Peyer's patch (tissue), 4 donors: Measurements from ENCODE around the gene THOC6.

Source experiments
- POLR2A ChIP-seq, 2 donors: fragments of 450-650 bp; IDR thresholded peaks; one replicate each; pipeline ENCODE4 v1.5.1; 2017; ENCODE audit warnings: antibody characterized with exemption in 2 of 2, mild to moderate bottlenecking in 2 of 2, moderate library complexity in 2 of 2
- TF ChIP-seq, protein P1 (sequence below), 6 experiments: fragments of 450-650 bp in 4 of 6; fragments of 200-600 bp in 2 of 6; sonication (generic) in 1 of 6; IDR thresholded peaks; one replicate each; pipeline ENCODE4 v1.5.1; 2017 to 2019; ENCODE audit warnings: antibody characterized with exemption in 6 of 6, mild to moderate bottlenecking in 3 of 6, moderate library complexity in 1 of 6

DNA sequence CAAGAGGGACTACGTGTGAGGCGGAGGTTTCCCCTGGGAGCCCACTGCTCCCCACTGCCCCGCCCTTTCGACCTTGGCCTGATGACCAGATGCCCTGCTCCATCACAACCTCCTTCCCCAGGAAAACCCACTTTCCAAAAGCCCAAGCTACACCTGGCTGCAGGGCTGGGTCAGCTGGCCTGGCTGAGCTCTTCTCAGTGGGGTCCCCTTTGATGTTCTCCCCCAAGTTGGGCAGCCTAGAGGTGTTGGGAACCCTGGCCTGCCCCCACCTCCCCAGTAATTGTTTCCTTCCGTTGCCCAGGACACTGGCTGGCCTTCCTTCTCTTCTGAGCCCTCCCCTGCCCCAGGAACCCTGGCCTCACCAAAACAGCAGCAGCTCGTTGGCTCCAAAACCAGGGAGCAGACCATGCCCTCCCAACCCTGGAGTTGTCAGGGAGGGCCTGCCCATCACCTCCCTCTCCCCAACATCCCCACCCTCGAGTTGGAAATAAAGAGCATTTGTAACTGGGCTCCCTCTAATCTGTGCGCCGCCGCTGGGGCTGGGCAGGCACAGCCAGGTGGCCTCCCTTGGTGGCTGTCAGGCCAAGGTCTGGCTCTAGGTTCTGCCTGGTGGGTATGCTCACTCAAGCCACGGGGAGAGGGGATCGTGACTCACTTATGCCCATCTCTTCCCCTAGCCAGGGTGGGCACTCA lies 9.7 kb upstream of the THOC6 start:
- TF ChIP-seq, protein P1, sequence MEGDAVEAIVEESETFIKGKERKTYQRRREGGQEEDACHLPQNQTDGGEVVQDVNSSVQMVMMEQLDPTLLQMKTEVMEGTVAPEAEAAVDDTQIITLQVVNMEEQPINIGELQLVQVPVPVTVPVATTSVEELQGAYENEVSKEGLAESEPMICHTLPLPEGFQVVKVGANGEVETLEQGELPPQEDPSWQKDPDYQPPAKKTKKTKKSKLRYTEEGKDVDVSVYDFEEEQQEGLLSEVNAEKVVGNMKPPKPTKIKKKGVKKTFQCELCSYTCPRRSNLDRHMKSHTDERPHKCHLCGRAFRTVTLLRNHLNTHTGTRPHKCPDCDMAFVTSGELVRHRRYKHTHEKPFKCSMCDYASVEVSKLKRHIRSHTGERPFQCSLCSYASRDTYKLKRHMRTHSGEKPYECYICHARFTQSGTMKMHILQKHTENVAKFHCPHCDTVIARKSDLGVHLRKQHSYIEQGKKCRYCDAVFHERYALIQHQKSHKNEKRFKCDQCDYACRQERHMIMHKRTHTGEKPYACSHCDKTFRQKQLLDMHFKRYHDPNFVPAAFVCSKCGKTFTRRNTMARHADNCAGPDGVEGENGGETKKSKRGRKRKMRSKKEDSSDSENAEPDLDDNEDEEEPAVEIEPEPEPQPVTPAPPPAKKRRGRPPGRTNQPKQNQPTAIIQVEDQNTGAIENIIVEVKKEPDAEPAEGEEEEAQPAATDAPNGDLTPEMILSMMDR (IDR thresholded peaks at IDR 0.05): no peak
- no peak for TF ChIP-seq POLR2A (IDR thresholded peaks at IDR 0.05)
